HCT116 (cell line): ENCODE data around the gene STK17A. TPM values are rescaled to one million over a fixed set of nuclear protein-coding genes. Genes with fewer than 3 reads are reported as not detected.

Experiments
- ATAC-seq: fragments of 200-7000 bp; cut with Tn5 transposase; 2 replicates; pipeline ENCODE4 v1.9.1; 2020; ENCODE audit warnings: mild to moderate bottlenecking, moderate library complexity
- BruUV-seq: library from RNA; stranded (reverse); fragments of 400-500 nt; replicated peaks from 2 replicates; lab custom pipeline; 2021; lab: Mats Ljungman, UMichigan
- CTCF ChIA-PET: fragments of 300-600 bp; sonication (Branson Sonifier 250); formaldehyde crosslinking; loops from one replicate; lab custom pipeline; 2021; ENCODE audit warnings: antibody characterized with exemption; lab: Charles Lee
- POLR2A ChIA-PET: fragments of 300-600, 350-600 bp; sonication (Branson Sonifier 250); formaldehyde crosslinking; loops from one replicate; lab custom pipeline; 2021; ENCODE audit warnings: antibody characterized with exemption; lab: Charles Lee
- RAD21 ChIA-PET, 2 experiments: fragments of 300-600 bp; sonication (Branson Sonifier 250); formaldehyde crosslinking; loops; one replicate each; lab custom pipeline; 2023; ENCODE audit warnings: low total read pairs in 2 of 2; ENCODE audit not compliant: uncharacterized antibody in 2 of 2, unreplicated experiment in 2 of 2, low non-redundant PET in 1 of 2; lab: Charles Lee
- DNase-seq: peaks from one replicate; pipeline ENCODE4 v3.0.0-alpha.2; 2010; ENCODE audit warnings: low read depth, low spot score
- H2AFZ ChIP-seq: fragments of 200-600 bp; shearing (Covaris generic), sonication (generic); 2 replicates; pipeline ENCODE4 v1.6.1; 2017; ENCODE audit warnings: low read depth, mixed run types, mixed read lengths, antibody characterized with exemption, low read length; ENCODE audit not compliant: poor library complexity, severe bottlenecking
- H3K27ac ChIP-seq: 2 replicates; pipeline ENCODE4 v1.5.1; 2012; ENCODE audit warnings: low read depth, low read length
- H3K27me3 ChIP-seq: fragments of 200-600 bp; sonication (generic); 2 replicates; pipeline ENCODE4 v1.6.1; 2016; ENCODE audit warnings: mixed run types, low read length, mixed read lengths; ENCODE audit not compliant: insufficient read depth
- H3K36me3 ChIP-seq, 2 experiments: fragments of 200-500 bp in 1 of 2; fragments of 200-600 bp in 1 of 2; sonication (Bioruptor generic) in 1 of 2; sonication (generic) in 1 of 2; 2 replicates each; pipeline versions ENCODE4 v1.5.1 to v1.6.1; 2014 to 2016; ENCODE audit warnings: low read length in 2 of 2, inconsistent platforms in 1 of 2, mixed read lengths in 1 of 2, mixed run types in 1 of 2; ENCODE audit not compliant: insufficient read depth in 2 of 2, control insufficient read depth in 1 of 2
- H3K4me1 ChIP-seq, 2 experiments: fragments of 200-600 bp in 1 of 2; sonication (generic) in 1 of 2; 2 replicates each; pipeline versions ENCODE4 v1.5.1 to v1.6.1; 2012 to 2017; ENCODE audit warnings: low read length in 2 of 2, inconsistent platforms in 1 of 2, mild to moderate bottlenecking in 1 of 2, mixed read lengths in 1 of 2, mixed run types in 1 of 2, moderate library complexity in 1 of 2; ENCODE audit not compliant: insufficient read depth in 2 of 2, control insufficient read depth in 1 of 2
- H3K4me2 ChIP-seq: fragments of 200-600 bp; sonication (generic); 2 replicates; pipeline ENCODE4 v1.6.1; 2017; ENCODE audit warnings: mixed run types, low read length, mixed read lengths
- H3K4me3 ChIP-seq, 2 experiments: fragments of 200-600 bp in 1 of 2; sonication (generic) in 1 of 2; replicated peaks in 1 of 2; 2 replicates each; pipeline ENCODE4 v1.5.1; 2011 to 2016; ENCODE audit warnings: low read length in 2 of 2, control low read depth in 1 of 2, low read depth in 1 of 2, mild to moderate bottlenecking in 1 of 2, mixed read lengths in 1 of 2, mixed run types in 1 of 2
- H3K79me2 ChIP-seq: fragments of 200-600 bp; sonication (generic); 2 replicates; pipeline ENCODE4 v1.6.1; 2017; ENCODE audit warnings: mild to moderate bottlenecking, mixed run types, low read length, moderate library complexity, mixed read lengths; ENCODE audit not compliant: insufficient read depth
- H3K9ac ChIP-seq: fragments of 200-600 bp; sonication (generic); 2 replicates; pipeline ENCODE4 v1.6.1; 2016; ENCODE audit warnings: low read length, mixed read lengths
- H3K9me2 ChIP-seq: fragments of 200-600 bp; sonication (generic), shearing (Covaris generic); 2 replicates; pipeline ENCODE4 v1.6.1; 2017; ENCODE audit warnings: mixed run types, mild to moderate bottlenecking, moderate library complexity; ENCODE audit not compliant: insufficient read depth
- H3K9me3 ChIP-seq, 2 experiments: fragments of 200-500 bp in 1 of 2; fragments of 200-600 bp in 1 of 2; sonication (Bioruptor generic) in 1 of 2; sonication (generic) in 1 of 2; 2 replicates each; pipeline ENCODE4 v1.6.1; 2014 to 2017; ENCODE audit warnings: low read length in 2 of 2, mixed read lengths in 2 of 2, inconsistent platforms in 1 of 2, low read depth in 1 of 2, mild to moderate bottlenecking in 1 of 2, mixed run types in 1 of 2, moderate library complexity in 1 of 2; ENCODE audit not compliant: control insufficient read depth in 1 of 2, insufficient read depth in 1 of 2
- H4K20me1 ChIP-seq: fragments of 200-600 bp; sonication (generic), shearing (Covaris generic); 2 replicates; pipeline ENCODE4 v1.6.1; 2017; ENCODE audit warnings: mixed run types, mild to moderate bottlenecking, moderate library complexity; ENCODE audit not compliant: insufficient read depth
- ATF3 ChIP-seq: IDR thresholded peaks from 2 replicates; pipeline ENCODE4 v1.6.1; 2012
- EGR1 ChIP-seq: IDR thresholded peaks from 2 replicates; pipeline ENCODE4 v1.6.1; 2012; ENCODE audit warnings: low read depth
- ELF1 ChIP-seq: IDR thresholded peaks from 2 replicates; pipeline ENCODE4 v1.6.1; 2012; ENCODE audit warnings: low read depth, borderline replicate concordance
- EZH2 ChIP-seq: fragments of 200-600 bp; sonication (generic); IDR thresholded peaks from 2 replicates; pipeline ENCODE4 v1.6.1; 2017; ENCODE audit warnings: antibody characterized with exemption, mixed run types
- EZH2phosphoT487 ChIP-seq: fragments of 200-600 bp; IDR thresholded peaks from 2 replicates; pipeline ENCODE4 v1.6.1; 2018; ENCODE audit warnings: antibody characterized with exemption, borderline replicate concordance
- FOSL1 ChIP-seq: IDR thresholded peaks from 2 replicates; pipeline ENCODE4 v1.6.1; 2012; ENCODE audit warnings: low read depth
- JUND ChIP-seq: IDR thresholded peaks from 2 replicates; pipeline ENCODE4 v1.6.1; 2012
- POLR2A ChIP-seq: IDR thresholded peaks from 2 replicates; pipeline ENCODE4 v1.7.0; 2011; ENCODE audit warnings: borderline replicate concordance; ENCODE audit not compliant: insufficient read depth, insufficient read length; ENCODE audit errors: extremely low read depth
- POLR2AphosphoS5 ChIP-seq: IDR thresholded peaks from 2 replicates; pipeline ENCODE4 v1.6.1; 2011; ENCODE audit warnings: mild to moderate bottlenecking, low read depth, low read length, moderate library complexity
- RAD21 ChIP-seq: IDR thresholded peaks from 2 replicates; pipeline ENCODE4 v1.6.1; 2012; ENCODE audit warnings: low read depth, mild to moderate bottlenecking
- SIN3A ChIP-seq: IDR thresholded peaks from 2 replicates; pipeline ENCODE4 v1.6.1; 2012; ENCODE audit warnings: low read depth
- SRF ChIP-seq: IDR thresholded peaks from 2 replicates; pipeline ENCODE4 v1.6.1; 2012; ENCODE audit warnings: low read depth
- TCF7L2 ChIP-seq: IDR thresholded peaks from 2 replicates; pipeline ENCODE4 v1.7.0; 2011; ENCODE audit warnings: borderline replicate concordance, inconsistent platforms; ENCODE audit not compliant: insufficient read depth, insufficient read length; ENCODE audit errors: extremely low read depth
- YY1 ChIP-seq: IDR thresholded peaks from 2 replicates; pipeline ENCODE4 v1.6.1; 2011; ENCODE audit warnings: low read length, low read depth, moderate library complexity, mild to moderate bottlenecking; ENCODE audit not compliant: insufficient replicate concordance; ENCODE audit errors: extremely low read depth
- ZBTB33 ChIP-seq: IDR thresholded peaks from 2 replicates; pipeline ENCODE4 v1.6.1; 2011; ENCODE audit warnings: mild to moderate bottlenecking, low read length, moderate library complexity; ENCODE audit not compliant: insufficient replicate concordance; ENCODE audit errors: extremely low read depth
- ZFX ChIP-seq: fragments of 450-650 bp; IDR thresholded peaks from 2 replicates; pipeline ENCODE4 v1.6.1; 2017
- intact Hi-C: fragments of 100-400 bp; cut with micrococcal nuclease; formaldehyde crosslinking; loops from 2 replicates; pipeline ENCODE4 v1.10.0; 2022
- total RNA-seq: library from RNA; stranded (reverse); gene quantifications from one replicate; pipeline ENCODE4 v1.2.1, GENCODE V29; 2021; ENCODE audit not compliant: unreplicated experiment
- TF ChIP-seq, protein P1 (sequence below): IDR thresholded peaks from 2 replicates; pipeline ENCODE4 v1.6.1; 2012
- TF ChIP-seq, protein P2 (sequence below): IDR thresholded peaks from 2 replicates; pipeline ENCODE4 v1.6.1; 2012; ENCODE audit warnings: low read depth

Gene STK17A
- total RNA-seq, 1 experiment from 2014 or later, result 14.8 TPM

GRCh38 chr7:43577485-43577951 lies 5.4 kb upstream of the STK17A start (continued):
- no peak for TF ChIP-seq ZBTB33
- no peak for TF ChIP-seq RAD21
- TF ChIP-seq EZH2, result no peak
- TF ChIP-seq ELF1, result no peak
- TF ChIP-seq, all 23 proteins: peak for 0

GRCh38 chr7:43583424-43584194 lies 701 bp downstream of the STK17A start:
- peak overlapping the region; percentile 76 for H3K4me2 ChIP-seq
- RAD21 ChIA-PET, result interaction anchor here (0.8 to 2.5 kb wide), 8 partner anchors 14 to 255 kb away, joined by 3 to 35 read pairs (median 5); no protein-coding TSS in a partner anchor
- DNase-seq (no peak), ATAC-seq (peak; percentile 30; the same call in 1 of the 2 replicates)
- POLR2A ChIA-PET, result interaction anchor here (0.6 to 2.2 kb wide), 13 partner anchors 11 to 653 kb away, joined by 3 to 46 read pairs (median 8); partner anchors contain the start of gene COA1
- H3K27me3 ChIP-seq, result no peaks in the 10 kb centered on the region
- intact Hi-C loops, result loop anchor here (1.0 to 5.0 kb wide), 3 partner anchors 138 to 641 kb away; no protein-coding TSS in a partner anchor
- no peaks in the 10 kb centered on the region for H3K9me3 ChIP-seq
- H3K36me3 ChIP-seq, result no peaks in the 10 kb centered on the region
- no TSS peak for BruUV-seq
- no peaks in the 10 kb centered on the region for H3K9me2 ChIP-seq
- H3K4me1 ChIP-seq, result peaks cover 8 to 21% of the 10 kb centered on the region in 2 experiments; a peak in 3 of 4 replicates
- peak overlapping the region; percentile 64 for H3K9ac ChIP-seq
- CTCF ChIA-PET, result interaction anchor here (0.8 to 3.7 kb wide), 46 partner anchors 7 to 652 kb away, joined by 3 to 194 read pairs (median 5); partner anchors contain the start of genes COA1, MRPL32 and PSMA2
- H3K27ac ChIP-seq, result peak overlapping the region; percentile 82
- no peaks in the 10 kb centered on the region for H4K20me1 ChIP-seq
- peaks cover 50% of the 10 kb centered on the region for H3K79me2 ChIP-seq
- H2AFZ ChIP-seq, result no peak overlapping the region
- H3K4me3 ChIP-seq, result peak overlapping the region; percentile 64 to 85
- TF ChIP-seq TCF7L2 (peak; percentile 25), SRF (no peak), EZH2 (no peak), ATF3 (no peak), SIN3A (no peak; the same call in 1 of the 2 replicates), YY1 (no peak), ELF1 (no peak), POLR2AphosphoS5 (peak; percentile 14; the same call in 1 of the 2 replicates), EGR1 (no peak), ZFX (peak; percentile 69; the same call in 1 of the 2 replicates), JUND (no peak), POLR2A (no peak), EZH2phosphoT487 (no peak), FOSL1 (no peak), RAD21 (no peak)
- TF ChIP-seq, protein P1, sequence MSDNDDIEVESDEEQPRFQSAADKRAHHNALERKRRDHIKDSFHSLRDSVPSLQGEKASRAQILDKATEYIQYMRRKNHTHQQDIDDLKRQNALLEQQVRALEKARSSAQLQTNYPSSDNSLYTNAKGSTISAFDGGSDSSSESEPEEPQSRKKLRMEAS, result peak; percentile 51
- TF ChIP-seq, protein P2, sequence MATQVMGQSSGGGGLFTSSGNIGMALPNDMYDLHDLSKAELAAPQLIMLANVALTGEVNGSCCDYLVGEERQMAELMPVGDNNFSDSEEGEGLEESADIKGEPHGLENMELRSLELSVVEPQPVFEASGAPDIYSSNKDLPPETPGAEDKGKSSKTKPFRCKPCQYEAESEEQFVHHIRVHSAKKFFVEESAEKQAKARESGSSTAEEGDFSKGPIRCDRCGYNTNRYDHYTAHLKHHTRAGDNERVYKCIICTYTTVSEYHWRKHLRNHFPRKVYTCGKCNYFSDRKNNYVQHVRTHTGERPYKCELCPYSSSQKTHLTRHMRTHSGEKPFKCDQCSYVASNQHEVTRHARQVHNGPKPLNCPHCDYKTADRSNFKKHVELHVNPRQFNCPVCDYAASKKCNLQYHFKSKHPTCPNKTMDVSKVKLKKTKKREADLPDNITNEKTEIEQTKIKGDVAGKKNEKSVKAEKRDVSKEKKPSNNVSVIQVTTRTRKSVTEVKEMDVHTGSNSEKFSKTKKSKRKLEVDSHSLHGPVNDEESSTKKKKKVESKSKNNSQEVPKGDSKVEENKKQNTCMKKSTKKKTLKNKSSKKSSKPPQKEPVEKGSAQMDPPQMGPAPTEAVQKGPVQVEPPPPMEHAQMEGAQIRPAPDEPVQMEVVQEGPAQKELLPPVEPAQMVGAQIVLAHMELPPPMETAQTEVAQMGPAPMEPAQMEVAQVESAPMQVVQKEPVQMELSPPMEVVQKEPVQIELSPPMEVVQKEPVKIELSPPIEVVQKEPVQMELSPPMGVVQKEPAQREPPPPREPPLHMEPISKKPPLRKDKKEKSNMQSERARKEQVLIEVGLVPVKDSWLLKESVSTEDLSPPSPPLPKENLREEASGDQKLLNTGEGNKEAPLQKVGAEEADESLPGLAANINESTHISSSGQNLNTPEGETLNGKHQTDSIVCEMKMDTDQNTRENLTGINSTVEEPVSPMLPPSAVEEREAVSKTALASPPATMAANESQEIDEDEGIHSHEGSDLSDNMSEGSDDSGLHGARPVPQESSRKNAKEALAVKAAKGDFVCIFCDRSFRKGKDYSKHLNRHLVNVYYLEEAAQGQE, result no peak
